ENCODE measurements around the gene SLC35E3.
"Not testable (repeated sequence)": the region's sequence is repeated elsewhere in the genome, so short reads cannot be mapped to it uniquely, and the experiment has no call there.

SLC35E3 gene

GRCh38 chr12:68814490-68815231 is 68.7 kb downstream of the SLC35E3 start:
- DNase-seq (ENCODE audit: low spot score) = no peak

- DNase-seq (ENCODE audit: low spot score) = no peak
Observed at GRCh38 chr12:68815232-68815927, 69.4 kb downstream of the SLC35E3 start.

GRCh38 chr12:68815928-68816800 is 70.2 kb downstream of the SLC35E3 start:
- no peak for DNase-seq (ENCODE audit: low spot score)

GRCh38 chr12:68819481-68819880 is 73.5 kb downstream of the SLC35E3 start:
- DNase-seq (ENCODE audit: low spot score) = not testable (repeated sequence)

GRCh38 chr12:68821357-68822188 is 75.6 kb downstream of the SLC35E3 start:
- no peak for DNase-seq (ENCODE audit: low spot score)

- DNase-seq (ENCODE audit: low spot score) = no peak
Observed at GRCh38 chr12:68823696-68824095, 77.7 kb downstream of the SLC35E3 start.

- DNase-seq (ENCODE audit: low spot score) = no peak
Observed at GRCh38 chr12:68824131-68824530, 78.2 kb downstream of the SLC35E3 start.

GRCh38 chr12:68824597-68825250 is 78.7 kb downstream of the SLC35E3 start:
- DNase-seq (ENCODE audit: low spot score) = no peak

- DNase-seq (ENCODE audit: low spot score) = no peak
Observed at GRCh38 chr12:68825569-68826217, 79.7 kb downstream of the SLC35E3 start.

- DNase-seq (ENCODE audit: low spot score) = no peak
Observed at GRCh38 chr12:68827895-68828671, 82.1 kb downstream of the SLC35E3 start.

- no peak for DNase-seq (ENCODE audit: low spot score)
Observed at GRCh38 chr12:68828672-68829068, 82.7 kb downstream of the SLC35E3 start.

Measured in AG08395 (cell line).